Endothelial cell of umbilical vein (primary cell): Measurements from ENCODE around the gene RPS5. TPM values are rescaled to one million over a fixed set of nuclear protein-coding genes. Genes with fewer than 3 reads are reported as not detected.

Experiments
- BruUV-seq: library from RNA; stranded (reverse); fragments of 400-500 nt; replicated peaks from 2 replicates; lab custom pipeline; 2021; lab: Mats Ljungman, UMichigan
- CTCF ChIA-PET: fragments of 300-600, 350-600 bp; sonication (Branson Sonifier 250); formaldehyde crosslinking; loops from one replicate; lab custom pipeline; 2021; ENCODE audit warnings: antibody characterized with exemption, inconsistent platforms; lab: Charles Lee
- POLR2A ChIA-PET: fragments of 300-600, 350-600 bp; sonication (Branson Sonifier 250); formaldehyde crosslinking; loops from one replicate; lab custom pipeline; 2021; ENCODE audit warnings: antibody characterized with exemption, inconsistent platforms; lab: Charles Lee
- DNase-seq: peaks from one replicate; pipeline ENCODE4 v3.0.0-alpha.2; 2011; ENCODE audit warnings: low read depth, low spot score
- FAIRE-seq: peaks from 2 replicates; lab custom pipeline; 2011; peaks lifted over from hg19 to GRCh38; lab: Jason Lieb, UNC
- H2AFZ ChIP-seq: 2 replicates; pipeline ENCODE4 v1.6.0; 2012; ENCODE audit warnings: low read depth, low read length, control low read depth, inconsistent platforms
- H3K27ac ChIP-seq: 2 replicates; pipeline ENCODE4 v1.5.1; 2011; ENCODE audit warnings: low read depth, mild to moderate bottlenecking, control low read depth, low read length, moderate library complexity; ENCODE audit not compliant: insufficient read depth
- H3K27me3 ChIP-seq, 2 experiments: 2 replicates each; pipeline versions ENCODE4 v1.6.0 to v1.6.1; 2011; ENCODE audit warnings: low read length in 2 of 2, mixed read lengths in 1 of 2; ENCODE audit not compliant: control insufficient read depth in 2 of 2, insufficient read depth in 2 of 2
- H3K36me3 ChIP-seq, 2 experiments: 2 replicates in 1 of 2; 3 replicates in 1 of 2; pipeline ENCODE4 v1.5.1; 2011; ENCODE audit warnings: low read length in 2 of 2, mild to moderate bottlenecking in 1 of 2, moderate library complexity in 1 of 2; ENCODE audit not compliant: control insufficient read depth in 2 of 2, insufficient read depth in 2 of 2; ENCODE audit errors: extremely low read depth in 1 of 2
- H3K4me1 ChIP-seq: 3 replicates; pipeline ENCODE4 v1.5.1; 2011; ENCODE audit warnings: mild to moderate bottlenecking, low read length; ENCODE audit not compliant: control insufficient read depth, insufficient read depth; ENCODE audit errors: extremely low read depth
- H3K4me2 ChIP-seq: 2 replicates; pipeline ENCODE4 v1.6.1; 2011; ENCODE audit warnings: low read length, control low read depth, mixed read lengths; ENCODE audit not compliant: insufficient read depth
- H3K4me3 ChIP-seq, 3 experiments: fragments of 200-600 bp in 1 of 3; sonication (generic), shearing (Covaris generic) in 1 of 3; replicated peaks in 1 of 3; 2 replicates each; pipeline ENCODE4 v1.5.1; 2011 to 2016; ENCODE audit warnings: control low read depth in 3 of 3, low read length in 3 of 3, mild to moderate bottlenecking in 2 of 3, inconsistent platforms in 1 of 3, low read depth in 1 of 3, moderate library complexity in 1 of 3; ENCODE audit not compliant: insufficient read depth in 1 of 3
- H3K79me2 ChIP-seq: 2 replicates; pipeline ENCODE4 v1.6.0; 2012; ENCODE audit warnings: low read length, inconsistent platforms; ENCODE audit not compliant: control insufficient read depth, insufficient read depth
- H3K9ac ChIP-seq: replicated peaks from 2 replicates; pipeline ENCODE3; 2011; ENCODE audit warnings: low read length, control low read depth; ENCODE audit not compliant: insufficient read depth; ENCODE audit errors: extremely low read depth
- H3K9me1 ChIP-seq: replicated peaks from 3 replicates; pipeline ENCODE4 v1.6.0; 2011; ENCODE audit warnings: mild to moderate bottlenecking, low read length; ENCODE audit not compliant: control insufficient read depth, insufficient read depth; ENCODE audit errors: extremely low read depth
- H3K9me3 ChIP-seq: replicated peaks from 2 replicates; pipeline ENCODE4 v1.5.1; 2012; ENCODE audit warnings: low read length, inconsistent platforms; ENCODE audit not compliant: control insufficient read depth, insufficient read depth
- H4K20me1 ChIP-seq: replicated peaks from 2 replicates; pipeline ENCODE3; 2011; ENCODE audit warnings: mild to moderate bottlenecking, low read length; ENCODE audit not compliant: control insufficient read depth, insufficient read depth; ENCODE audit errors: extremely low read depth
- CTCF ChIP-seq, 2 donors: IDR thresholded peaks; 1 replicate in 1 of 2; 2 replicates in 1 of 2; pipeline ENCODE4 v1.5.1; 2011; ENCODE audit warnings: low read length in 2 of 2, mild to moderate bottlenecking in 2 of 2, moderate library complexity in 2 of 2, control low read depth in 1 of 2, inconsistent platforms in 1 of 2, low read depth in 1 of 2; ENCODE audit not compliant: insufficient read depth in 1 of 2; ENCODE audit errors: extremely low read depth in 1 of 2
- EZH2 ChIP-seq: IDR thresholded peaks from 2 replicates; pipeline ENCODE4 v1.6.1; 2012; ENCODE audit warnings: borderline replicate concordance, low read depth, mild to moderate bottlenecking, moderate library complexity, low read length, inconsistent platforms; ENCODE audit not compliant: severe bottlenecking
- FOS ChIP-seq: IDR thresholded peaks from 2 replicates; pipeline ENCODE4 v1.6.1; 2011; ENCODE audit warnings: mild to moderate bottlenecking, low read length, moderate library complexity, borderline replicate concordance; ENCODE audit not compliant: insufficient read depth
- GATA2 ChIP-seq: IDR thresholded peaks from 2 replicates; pipeline ENCODE4 v1.7.0; 2011; ENCODE audit warnings: low read depth, mild to moderate bottlenecking, moderate library complexity, mixed read lengths, low read length; ENCODE audit not compliant: insufficient read length, insufficient read depth
- JUN ChIP-seq: IDR thresholded peaks from 2 replicates; pipeline ENCODE4 v1.6.1; 2011; ENCODE audit warnings: borderline replicate concordance, low read depth; ENCODE audit not compliant: insufficient read length, insufficient read depth
- MAX ChIP-seq: IDR thresholded peaks from 2 replicates; pipeline ENCODE4 v1.6.1; 2011; ENCODE audit not compliant: insufficient read depth, insufficient read length
- MYC ChIP-seq: IDR thresholded peaks from one replicate; pipeline ENCODE4 v1.6.1; 2011; ENCODE audit warnings: mild to moderate bottlenecking, low read depth, low read length
- POLR2AphosphoS5 ChIP-seq: IDR thresholded peaks from 2 replicates; pipeline ENCODE4 v1.6.1; 2012; ENCODE audit warnings: low read depth, mild to moderate bottlenecking, control low read depth, low read length, moderate library complexity; ENCODE audit not compliant: insufficient read depth
- dilution Hi-C: fragments of 300-500 bp; cut with MboI; formaldehyde crosslinking; loops from one replicate; pipeline ENCODE4 v1.15.0; 2019; ENCODE audit warnings: low sequenced_read_pairs; ENCODE audit not compliant: extremely low pct_ligation_motif_present
- intact Hi-C: fragments of 100-400 bp; cut with micrococcal nuclease; formaldehyde crosslinking; loops from one replicate; pipeline ENCODE4 v1.10.0; 2022
- polyA plus RNA-seq, 4 experiments: library from polyadenylated mRNA; depleted of rRNA in 3 of 4; stranded (reverse) in 3 of 4; unstranded in 1 of 4; fragments of >200 nt; gene quantifications; 2 replicates each; pipeline versions ENCODE4 v1.2.1 to v1.2.3, GENCODE V29; 2011 to 2012; ENCODE audit warnings: missing spikeins in 1 of 4
- total RNA-seq: library from RNA; stranded (reverse); gene quantifications from 2 replicates; pipeline ENCODE4 v1.2.3, GENCODE V29; 2021

Gene RPS5
- total and polyA plus RNA-seq, 2 donors (not counting 3 experiments of a cell fraction or from before 2014, with no cell fraction given): 993 to 3,430 TPM

DNA sequence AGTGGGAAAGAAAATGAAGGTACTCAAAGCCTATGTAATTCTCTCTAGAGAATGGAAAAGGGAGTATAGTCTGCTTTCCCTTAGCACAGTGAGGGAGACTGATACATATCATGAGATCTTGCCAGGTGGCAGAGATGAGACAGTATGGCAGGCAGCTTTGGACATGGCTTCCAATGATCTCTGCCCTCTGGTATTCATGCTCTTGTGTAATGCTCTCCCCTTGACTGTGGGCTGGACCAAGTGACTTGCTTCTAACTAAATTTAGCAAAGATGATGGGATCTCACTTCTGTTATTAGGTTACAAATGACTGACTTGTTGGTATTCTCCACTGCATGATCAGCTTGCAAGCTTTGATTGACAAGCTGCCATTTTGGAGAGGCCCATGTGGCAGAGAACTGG lies 42.7 kb downstream of the RPS5 start:
- H3K36me3 ChIP-seq: peaks cover 5 to 9% of the 10 kb centered on the region in 2 experiments
- no peak overlapping the region for H3K9ac ChIP-seq
- no peak overlapping the region for H3K27ac ChIP-seq
- H3K4me1 ChIP-seq: no peaks in the 10 kb centered on the region
- FAIRE-seq (no peak), DNase-seq (no peak)
- peaks cover 35% of the 10 kb centered on the region for H3K9me3 ChIP-seq
- dilution Hi-C loops: no loop called here
- H3K9me1 ChIP-seq: no peaks in the 10 kb centered on the region
- no peak overlapping the region for H3K4me3 ChIP-seq
- intact Hi-C loops: no loop called here
- no peak overlapping the region for H2AFZ ChIP-seq
- no peaks in the 10 kb centered on the region for H3K27me3 ChIP-seq
- TF ChIP-seq MYC (no peak), MAX (no peak), GATA2 (no peak), POLR2AphosphoS5 (no peak), FOS (no peak), CTCF (IDR thresholded peaks at IDR 0.05; ENCODE audit: extremely low read depth in 1 of 2, insufficient read depth in 1 of 2, low read depth in 1 of 2, low read length in 2 of 2) (no peak), EZH2 (no peak), JUN (no peak)
- CTCF ChIA-PET: no interaction called here
- no peaks in the 10 kb centered on the region for H4K20me1 ChIP-seq
- POLR2A ChIA-PET: no interaction called here
- H3K79me2 ChIP-seq: no peaks in the 10 kb centered on the region
- no peak overlapping the region for H3K4me2 ChIP-seq
- BruUV-seq: no TSS peak
